GM12878 (cell line): Measurements from ENCODE around the gene N4BP3. TPM values are rescaled to one million over a fixed set of nuclear protein-coding genes. Genes with fewer than 3 reads are reported as not detected.

ENCODE experiments used
- BACH1 ChIP-seq: fragments of 450-650 bp; IDR thresholded peaks from 2 replicates; pipeline ENCODE4 v1.6.1; 2017; ENCODE audit warnings: mild to moderate bottlenecking, borderline replicate concordance
- BMI1 ChIP-seq: fragments of 450-650 bp; IDR thresholded peaks from 2 replicates; pipeline ENCODE4 v1.6.1; 2016; ENCODE audit warnings: mild to moderate bottlenecking, moderate library complexity, borderline replicate concordance
- E2F8 ChIP-seq: fragments of 450-650 bp; IDR thresholded peaks from 2 replicates; pipeline ENCODE4 v1.6.1; 2018; ENCODE audit warnings: mild to moderate bottlenecking, low read depth, moderate library complexity; ENCODE audit not compliant: partially characterized antibody
- ELK1 ChIP-seq: IDR thresholded peaks from 2 replicates; pipeline ENCODE4 v1.6.1; 2012; ENCODE audit warnings: low read depth, low read length, improper control_type of control experiment
- ESRRA ChIP-seq: IDR thresholded peaks from 2 replicates; pipeline ENCODE4 v1.6.1; 2012; ENCODE audit warnings: mild to moderate bottlenecking, low read length, improper control_type of control experiment
- FOXM1 ChIP-seq: IDR thresholded peaks from 2 replicates; pipeline ENCODE4 v1.6.1; 2012; ENCODE audit warnings: low read depth, mild to moderate bottlenecking, inconsistent platforms, low read length, moderate library complexity
- IRF4 ChIP-seq: IDR thresholded peaks from 2 replicates; pipeline ENCODE4 v1.6.1; 2011; ENCODE audit warnings: low read depth, low read length
- IRF5 ChIP-seq: fragments of 450-650 bp; IDR thresholded peaks from 2 replicates; pipeline ENCODE4 v1.6.1; 2017; ENCODE audit warnings: borderline replicate concordance
- NFXL1 ChIP-seq: fragments of 450-650 bp; IDR thresholded peaks from 2 replicates; pipeline ENCODE4 v1.6.1; 2017; ENCODE audit warnings: antibody characterized with exemption, mild to moderate bottlenecking, borderline replicate concordance
- NFYB ChIP-seq: IDR thresholded peaks from 2 replicates; pipeline ENCODE4 v1.6.1; 2011; ENCODE audit warnings: low read depth, mild to moderate bottlenecking, low read length, improper control_type of control experiment, moderate library complexity; ENCODE audit not compliant: insufficient read depth
- NR2C1 ChIP-seq: fragments of 450-650 bp; IDR thresholded peaks from 2 replicates; pipeline ENCODE4 v1.6.1; 2017; ENCODE audit warnings: antibody characterized with exemption, mild to moderate bottlenecking, moderate library complexity
- NR2C2 ChIP-seq: IDR thresholded peaks from 2 replicates; pipeline ENCODE4 v1.6.1; 2011; ENCODE audit warnings: borderline replicate concordance, low read depth; ENCODE audit not compliant: control insufficient read depth, insufficient read length
- POLR2AphosphoS2 ChIP-seq: IDR thresholded peaks from 2 replicates; pipeline ENCODE4 v1.6.1; 2011; ENCODE audit warnings: low read depth, mild to moderate bottlenecking, low read length, improper control_type of control experiment, moderate library complexity
- RFX5 ChIP-seq: IDR thresholded peaks from 2 replicates; pipeline ENCODE4 v1.6.1; 2011; ENCODE audit warnings: low read depth, low read length, improper control_type of control experiment
- SKIL ChIP-seq: fragments of 450-650 bp; IDR thresholded peaks from 2 replicates; pipeline ENCODE4 v1.6.1; 2017; ENCODE audit warnings: mild to moderate bottlenecking, low read depth, inconsistent platforms; ENCODE audit not compliant: poor library complexity, severe bottlenecking
- ZNF687 ChIP-seq: fragments of 450-650 bp; IDR thresholded peaks from 2 replicates; pipeline ENCODE4 v1.6.1; 2017; ENCODE audit warnings: mild to moderate bottlenecking, moderate library complexity
- ZZZ3 ChIP-seq: IDR thresholded peaks from 2 replicates; pipeline ENCODE4 v1.6.1; 2011; ENCODE audit warnings: low read depth; ENCODE audit not compliant: control insufficient read depth, insufficient read length
- polyA plus RNA-seq, 11 experiments: library from polyadenylated mRNA; depleted of rRNA in 4 of 11; unstranded in 6 of 11; stranded (reverse) in 5 of 11; fragments of >200 nt; fragmentation: Nextera tagmentation in 4 of 11; fragmentation: Illumina TruSeq in 1 of 11; extraction: Ambion mirVana in 4 of 11; extraction: Trizol in 1 of 11; gene quantifications; 1 replicate in 1 of 11; 2 replicates in 10 of 11; pipeline versions ENCODE4 v1.2.1 to v1.2.3, GENCODE V29; 2011 to 2016; ENCODE audit warnings: inconsistent platforms in 2 of 11, missing spikeins in 2 of 11, low read depth in 1 of 11
- total RNA-seq, 4 experiments: library from RNA; depleted of rRNA in 3 of 4; stranded (reverse); fragments of >200 nt in 3 of 4; fragmentation: Illumina TruSeq in 1 of 4; extraction: Trizol in 1 of 4; gene quantifications; 2 replicates each; pipeline versions ENCODE4 v1.2.1 to v1.2.3, GENCODE V29; 2013 to 2021

N4BP3 gene
- total and polyA plus RNA-seq, 10 of the 15 experiments (the other 5 are each of a cell fraction or from before 2014, with no cell fraction given): 0.06 to 13.0 (median 4.3) TPM

- TF ChIP-seq ZNF687 (peak; percentile 72), E2F8 (no peak), ESRRA (no peak), NFXL1 (no peak), BMI1 (no peak), NFYB (no peak), NR2C2 (no peak), NR2C1 (no peak), ZZZ3 (no peak), RFX5 (0 out of 2 replicates have a peak, but pooled peaks have one; percentile 40), SKIL (no peak), ELK1 (peak; percentile 74), BACH1 (0 out of 2 replicates have a peak, but pooled peaks have one; percentile 39), IRF5 (no peak; the same call in 1 of the 2 replicates), IRF4 (0 out of 2 replicates have a peak, but pooled peaks have one; percentile 37), POLR2AphosphoS2 (peak; percentile 63; the same call in 1 of the 2 replicates), FOXM1 (no peak)
These were observed 3.0 kb downstream of the N4BP3 start (continued) for GRCh38 chr5:178116143-178116885.
